WTC11 (cell line): ENCODE data around the gene WDFY4. TPM values are rescaled to one million over a fixed set of nuclear protein-coding genes. Genes with fewer than 3 reads are reported as not detected.

Source experiments
- ATAC-seq: fragments of 200-7000 bp; cut with Tn5 transposase; 2 replicates; pipeline ENCODE4 v1.10.0; 2021; ENCODE audit warnings: mild to moderate bottlenecking, moderate library complexity
- CTCF ChIA-PET: fragments of 300-600 bp; sonication (Branson Sonifier 250); formaldehyde crosslinking; loops from one replicate; lab custom pipeline; 2021; ENCODE audit warnings: antibody characterized with exemption; lab: Charles Lee
- POLR2A ChIA-PET: fragments of 350-600 bp; sonication (Branson Sonifier 250); formaldehyde crosslinking; loops from one replicate; lab custom pipeline; 2021; ENCODE audit warnings: antibody characterized with exemption; lab: Charles Lee
- DNase-seq: peaks from one replicate; pipeline ENCODE4 v3.0.0; 2021; ENCODE audit warnings: low spot score
- H3K27ac Mint-ChIP-seq: 2 replicates; pipeline ENCODE4 v1.8.0; 2021; ENCODE audit warnings: mixed read lengths
- H3K27me3 Mint-ChIP-seq: 2 replicates; pipeline ENCODE4 v1.8.0; 2021; ENCODE audit warnings: low read depth, mild to moderate bottlenecking, moderate library complexity, mixed read lengths
- H3K36me3 Mint-ChIP-seq: 2 replicates; pipeline ENCODE4 v1.8.0; 2021; ENCODE audit warnings: mixed read lengths
- H3K4me1 Mint-ChIP-seq: 2 replicates; pipeline ENCODE4 v1.8.0; 2022; ENCODE audit warnings: mixed read lengths
- H3K4me3 Mint-ChIP-seq: 2 replicates; pipeline ENCODE4 v1.8.0; 2021; ENCODE audit warnings: mild to moderate bottlenecking, moderate library complexity, mixed read lengths
- H3K9me3 Mint-ChIP-seq: 2 replicates; pipeline ENCODE4 v1.8.0; 2021; ENCODE audit warnings: mixed read lengths
- CREB1 ChIP-seq: sonication (generic); formaldehyde crosslinking; IDR thresholded peaks from 2 replicates; pipeline ENCODE4 v1.8.0; 2023; ENCODE audit warnings: mild to moderate bottlenecking, missing genetic modification reagents
- CREM ChIP-seq: sonication (generic); formaldehyde crosslinking; IDR thresholded peaks from 2 replicates; pipeline ENCODE4 v1.8.1; 2022; ENCODE audit warnings: mild to moderate bottlenecking, missing genetic modification reagents, moderate library complexity
- JAZF1 ChIP-seq: fragments of 250-450 bp; sonication (Bioruptor Pico); IDR thresholded peaks from 2 replicates; pipeline ENCODE4 v1.9.0; 2021; ENCODE audit warnings: moderate library complexity, mild to moderate bottlenecking, inconsistent platforms
- MYBL2 ChIP-seq: sonication (generic); formaldehyde crosslinking; IDR thresholded peaks from 2 replicates; pipeline ENCODE4 v1.8.1; 2023; ENCODE audit warnings: mild to moderate bottlenecking, moderate library complexity, missing genetic modification reagents
- ZNF121 ChIP-seq: sonication (generic); formaldehyde crosslinking; IDR thresholded peaks from 2 replicates; pipeline ENCODE4 v1.8.0; 2023; ENCODE audit warnings: missing genetic modification reagents
- total RNA-seq: library from RNA; stranded (reverse); gene quantifications from 3 replicates; pipeline ENCODE4 v1.2.3, GENCODE V29; 2021
- TF ChIP-seq, protein P1 (sequence below): sonication (generic); formaldehyde crosslinking; IDR thresholded peaks from 2 replicates; pipeline ENCODE4 v1.8.0; 2023; ENCODE audit warnings: mild to moderate bottlenecking, missing genetic modification reagents
- TF ChIP-seq, protein P2 (sequence below): fragments of 250-450 bp; sonication (Bioruptor Pico); IDR thresholded peaks from 2 replicates; pipeline ENCODE4 v1.9.0; 2021; ENCODE audit warnings: moderate library complexity, mild to moderate bottlenecking, inconsistent platforms, borderline replicate concordance
- TF ChIP-seq, protein P3 (sequence below): sonication (generic); formaldehyde crosslinking; IDR thresholded peaks from 2 replicates; pipeline ENCODE4 v1.8.1; 2022; ENCODE audit warnings: low read depth, missing genetic modification reagents, borderline replicate concordance
- TF ChIP-seq, protein P4 (sequence below): fragments of 250-450 bp; sonication (Bioruptor Pico); IDR thresholded peaks from 2 replicates; pipeline ENCODE4 v1.8.0; 2021; ENCODE audit warnings: mild to moderate bottlenecking
- TF ChIP-seq, protein P5 (sequence below): sonication (generic); formaldehyde crosslinking; IDR thresholded peaks from 2 replicates; pipeline ENCODE4 v1.8.0; 2022; ENCODE audit warnings: mild to moderate bottlenecking, missing genetic modification reagents
- TF ChIP-seq, protein P6 (sequence below): fragments of 250-450 bp; sonication (Bioruptor Pico); conservative IDR thresholded peaks from 2 replicates; pipeline ENCODE4 v1.9.0; 2021; ENCODE audit warnings: mild to moderate bottlenecking

The WDFY4 gene
- total RNA-seq, 1 experiment from 2014 or later: 0.13 TPM

DNA sequence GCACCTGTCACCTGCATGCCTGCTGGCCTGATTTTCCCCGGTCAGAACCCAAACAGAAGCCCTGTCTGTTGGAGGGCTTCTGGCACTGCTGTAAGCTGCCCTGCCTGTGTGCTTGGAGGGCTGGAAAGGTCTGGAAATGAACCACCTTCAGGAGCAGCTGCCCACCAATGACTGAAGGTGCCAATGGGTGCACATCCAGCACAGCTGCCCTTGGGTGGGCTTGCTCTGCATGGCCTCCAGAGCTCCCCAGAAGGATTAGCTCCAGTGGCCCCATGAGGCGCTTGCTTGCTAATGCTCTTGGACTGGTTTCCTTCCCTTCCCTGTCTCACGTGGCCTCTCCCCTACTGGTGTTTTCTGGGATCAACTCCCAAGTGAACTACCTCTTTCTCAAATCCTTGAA is 43.2 kb downstream of the WDFY4 start:
- DNase-seq (no peak), ATAC-seq (peak; percentile 22; the same call in 1 of the 2 replicates)
- Mint-ChIP-seq H3K9me3 (0 out of 2 replicates have a peak, but pooled peaks cover 7% of the 10 kb centered on the region), H3K27me3 (no peaks in the 10 kb centered on the region), H3K4me1 (peaks cover 5% of the 10 kb centered on the region), H3K36me3 (no peaks in the 10 kb centered on the region), H3K27ac (no peak overlapping the region), H3K4me3 (no peak overlapping the region)
- CTCF ChIA-PET: interaction anchor here (0.7 kb wide), 1 partner anchor 70 kb away, joined by 3 read pairs; no protein-coding TSS in a partner anchor
- POLR2A ChIA-PET: interaction anchor here (0.5 kb wide), 1 partner anchor 132 kb away, joined by 3 read pairs; no protein-coding TSS in a partner anchor
- TF ChIP-seq, protein P1, sequence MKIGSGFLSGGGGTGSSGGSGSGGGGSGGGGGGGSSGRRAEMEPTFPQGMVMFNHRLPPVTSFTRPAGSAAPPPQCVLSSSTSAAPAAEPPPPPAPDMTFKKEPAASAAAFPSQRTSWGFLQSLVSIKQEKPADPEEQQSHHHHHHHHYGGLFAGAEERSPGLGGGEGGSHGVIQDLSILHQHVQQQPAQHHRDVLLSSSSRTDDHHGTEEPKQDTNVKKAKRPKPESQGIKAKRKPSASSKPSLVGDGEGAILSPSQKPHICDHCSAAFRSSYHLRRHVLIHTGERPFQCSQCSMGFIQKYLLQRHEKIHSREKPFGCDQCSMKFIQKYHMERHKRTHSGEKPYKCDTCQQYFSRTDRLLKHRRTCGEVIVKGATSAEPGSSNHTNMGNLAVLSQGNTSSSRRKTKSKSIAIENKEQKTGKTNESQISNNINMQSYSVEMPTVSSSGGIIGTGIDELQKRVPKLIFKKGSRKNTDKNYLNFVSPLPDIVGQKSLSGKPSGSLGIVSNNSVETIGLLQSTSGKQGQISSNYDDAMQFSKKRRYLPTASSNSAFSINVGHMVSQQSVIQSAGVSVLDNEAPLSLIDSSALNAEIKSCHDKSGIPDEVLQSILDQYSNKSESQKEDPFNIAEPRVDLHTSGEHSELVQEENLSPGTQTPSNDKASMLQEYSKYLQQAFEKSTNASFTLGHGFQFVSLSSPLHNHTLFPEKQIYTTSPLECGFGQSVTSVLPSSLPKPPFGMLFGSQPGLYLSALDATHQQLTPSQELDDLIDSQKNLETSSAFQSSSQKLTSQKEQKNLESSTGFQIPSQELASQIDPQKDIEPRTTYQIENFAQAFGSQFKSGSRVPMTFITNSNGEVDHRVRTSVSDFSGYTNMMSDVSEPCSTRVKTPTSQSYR: no peak
- TF ChIP-seq, protein P2, sequence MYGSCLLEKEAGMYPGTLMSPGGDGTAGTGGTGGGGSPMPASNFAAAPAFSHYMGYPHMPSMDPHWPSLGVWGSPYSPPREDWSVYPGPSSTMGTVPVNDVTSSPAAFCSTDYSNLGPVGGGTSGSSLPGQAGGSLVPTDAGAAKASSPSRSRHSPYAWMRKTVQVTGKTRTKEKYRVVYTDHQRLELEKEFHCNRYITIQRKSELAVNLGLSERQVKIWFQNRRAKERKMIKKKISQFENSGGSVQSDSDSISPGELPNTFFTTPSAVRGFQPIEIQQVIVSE (CRISPR knock-in tag): no peak

DNA sequence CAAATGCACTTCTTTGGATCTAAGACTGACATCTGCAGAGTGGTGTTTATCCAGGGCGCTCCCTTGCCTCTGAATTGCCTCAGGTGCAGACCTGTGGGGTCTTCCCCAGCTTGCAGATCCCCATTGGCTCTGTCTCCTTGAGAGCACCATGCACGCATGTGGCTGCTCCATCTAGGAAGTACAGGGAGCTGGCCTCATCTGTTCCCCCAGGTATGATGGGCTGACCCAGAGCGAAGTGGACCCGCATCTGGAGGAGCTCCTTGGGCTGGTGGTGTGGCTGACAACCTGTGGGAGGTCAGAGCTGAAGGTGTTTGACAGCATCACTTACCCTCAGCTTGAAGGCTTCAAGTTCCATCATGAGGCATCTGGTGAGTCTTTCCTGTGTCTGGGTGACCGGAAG is 44.5 kb downstream of the WDFY4 start:
- H3K4me3 Mint-ChIP-seq: no peak overlapping the region
- no peaks in the 10 kb centered on the region for H3K27me3 Mint-ChIP-seq
- no peaks in the 10 kb centered on the region for H3K36me3 Mint-ChIP-seq
- no peak overlapping the region for H3K27ac Mint-ChIP-seq
- POLR2A ChIA-PET: no interaction called here
- TF ChIP-seq JAZF1 (CRISPR knock-in tag) (no peak), ZNF121 (CRISPR knock-in tag) (no peak), MYBL2 (CRISPR knock-in tag) (no peak), CREM (CRISPR knock-in tag) (no peak), CREB1 (CRISPR knock-in tag) (no peak)
- TF ChIP-seq, protein P3, sequence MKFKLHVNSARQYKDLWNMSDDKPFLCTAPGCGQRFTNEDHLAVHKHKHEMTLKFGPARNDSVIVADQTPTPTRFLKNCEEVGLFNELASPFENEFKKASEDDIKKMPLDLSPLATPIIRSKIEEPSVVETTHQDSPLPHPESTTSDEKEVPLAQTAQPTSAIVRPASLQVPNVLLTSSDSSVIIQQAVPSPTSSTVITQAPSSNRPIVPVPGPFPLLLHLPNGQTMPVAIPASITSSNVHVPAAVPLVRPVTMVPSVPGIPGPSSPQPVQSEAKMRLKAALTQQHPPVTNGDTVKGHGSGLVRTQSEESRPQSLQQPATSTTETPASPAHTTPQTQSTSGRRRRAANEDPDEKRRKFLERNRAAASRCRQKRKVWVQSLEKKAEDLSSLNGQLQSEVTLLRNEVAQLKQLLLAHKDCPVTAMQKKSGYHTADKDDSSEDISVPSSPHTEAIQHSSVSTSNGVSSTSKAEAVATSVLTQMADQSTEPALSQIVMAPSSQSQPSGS (CRISPR knock-in tag): no peak
- TF ChIP-seq, protein P4, sequence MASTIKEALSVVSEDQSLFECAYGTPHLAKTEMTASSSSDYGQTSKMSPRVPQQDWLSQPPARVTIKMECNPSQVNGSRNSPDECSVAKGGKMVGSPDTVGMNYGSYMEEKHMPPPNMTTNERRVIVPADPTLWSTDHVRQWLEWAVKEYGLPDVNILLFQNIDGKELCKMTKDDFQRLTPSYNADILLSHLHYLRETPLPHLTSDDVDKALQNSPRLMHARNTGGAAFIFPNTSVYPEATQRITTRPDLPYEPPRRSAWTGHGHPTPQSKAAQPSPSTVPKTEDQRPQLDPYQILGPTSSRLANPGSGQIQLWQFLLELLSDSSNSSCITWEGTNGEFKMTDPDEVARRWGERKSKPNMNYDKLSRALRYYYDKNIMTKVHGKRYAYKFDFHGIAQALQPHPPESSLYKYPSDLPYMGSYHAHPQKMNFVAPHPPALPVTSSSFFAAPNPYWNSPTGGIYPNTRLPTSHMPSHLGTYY: no peak
- TF ChIP-seq, protein P5, sequence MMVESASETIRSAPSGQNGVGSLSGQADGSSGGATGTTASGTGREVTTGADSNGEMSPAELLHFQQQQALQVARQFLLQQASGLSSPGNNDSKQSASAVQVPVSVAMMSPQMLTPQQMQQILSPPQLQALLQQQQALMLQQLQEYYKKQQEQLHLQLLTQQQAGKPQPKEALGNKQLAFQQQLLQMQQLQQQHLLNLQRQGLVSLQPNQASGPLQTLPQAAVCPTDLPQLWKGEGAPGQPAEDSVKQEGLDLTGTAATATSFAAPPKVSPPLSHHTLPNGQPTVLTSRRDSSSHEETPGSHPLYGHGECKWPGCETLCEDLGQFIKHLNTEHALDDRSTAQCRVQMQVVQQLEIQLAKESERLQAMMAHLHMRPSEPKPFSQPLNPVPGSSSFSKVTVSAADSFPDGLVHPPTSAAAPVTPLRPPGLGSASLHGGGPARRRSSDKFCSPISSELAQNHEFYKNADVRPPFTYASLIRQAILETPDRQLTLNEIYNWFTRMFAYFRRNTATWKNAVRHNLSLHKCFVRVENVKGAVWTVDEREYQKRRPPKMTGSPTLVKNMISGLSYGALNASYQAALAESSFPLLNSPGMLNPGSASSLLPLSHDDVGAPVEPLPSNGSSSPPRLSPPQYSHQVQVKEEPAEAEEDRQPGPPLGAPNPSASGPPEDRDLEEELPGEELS (CRISPR knock-in tag): no peak
- TF ChIP-seq, protein P6, sequence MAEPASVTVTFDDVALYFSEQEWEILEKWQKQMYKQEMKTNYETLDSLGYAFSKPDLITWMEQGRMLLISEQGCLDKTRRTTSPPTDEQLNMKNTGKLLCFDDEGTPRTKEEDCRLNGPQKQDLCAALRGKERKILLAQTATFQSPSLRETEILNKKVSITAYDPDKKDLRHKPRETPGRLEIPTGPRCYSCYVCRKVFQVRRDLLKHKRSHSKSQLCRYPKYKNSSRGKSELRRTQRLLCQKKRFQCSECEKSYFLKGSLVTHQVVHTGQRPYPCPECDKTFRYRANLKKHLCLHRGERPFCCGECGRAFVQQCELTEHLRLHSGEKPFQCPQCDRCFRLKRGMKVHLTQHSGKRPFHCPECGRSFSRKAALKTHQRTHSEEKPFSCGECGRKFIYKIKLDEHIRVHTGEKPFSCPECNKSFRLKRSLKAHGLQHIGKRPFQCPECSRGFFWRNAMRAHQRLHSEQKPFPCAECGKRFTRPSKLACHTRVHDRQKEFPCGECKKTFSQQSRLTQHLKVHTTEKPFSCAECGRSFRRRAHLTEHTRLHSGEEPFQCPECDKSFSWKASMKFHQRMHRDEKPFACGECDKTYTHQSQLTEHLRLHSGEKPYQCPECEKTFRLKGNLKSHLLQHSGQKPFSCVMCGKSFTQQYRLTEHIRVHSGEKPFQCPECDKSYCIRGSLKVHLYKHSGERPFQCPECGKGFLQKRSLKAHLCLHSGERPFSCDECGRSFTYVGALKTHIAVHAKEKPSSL (CRISPR knock-in tag): no peak
- TF ChIP-seq, all 79 proteins: peak for 0
- ATAC-seq: no peak
- Mint-ChIP-seq H3K4me1 (peaks cover 18% of the 10 kb centered on the region), H3K9me3 (0 out of 2 replicates have a peak, but pooled peaks cover 7% of the 10 kb centered on the region)
- no peak for DNase-seq
- CTCF ChIA-PET: no interaction called here
